Mucosa of gallbladder (tissue), 1 donor: ENCODE measurements around the gene CSNK1D. TPM values are rescaled to one million over a fixed set of nuclear protein-coding genes. Genes with fewer than 3 reads are reported as not detected.

ENCODE experiments used
- DNase-seq: peaks from one replicate; pipeline ENCODE4 v3.0.0-alpha.2; 2020; ENCODE audit warnings: low spot score
- total RNA-seq: library from RNA; stranded (reverse); gene quantifications from one replicate; pipeline ENCODE4 v1.2.1, GENCODE V29; 2021
- donor health status: DM: no; HTN: no; CAD: no.

The CSNK1D gene
- total RNA-seq = 161 TPM

GRCh38 chr17:82273327-82274133 is at the start of gene CSNK1D:
TSS of gene CSNK1D (minus strand) at chr17:82273700. CDS start at chr17:82273381, 319 bp downstream.
- DNase-seq = peak; percentile 92

- no peak for DNase-seq
Measured at GRCh38 chr17:82322526-82323453, 49.3 kb upstream of the CSNK1D start.

GRCh38 chr17:82321947-82322466 is 48.5 kb upstream of the CSNK1D start:
- DNase-seq = no peak

- DNase-seq = no peak
Measured at GRCh38 chr17:82320956-82321927, 47.7 kb upstream of the CSNK1D start.

- DNase-seq = no peak
Measured at GRCh38 chr17:82320140-82320840, 46.8 kb upstream of the CSNK1D start.

- no peak for DNase-seq
Measured at GRCh38 chr17:82319619-82320062, 46.1 kb upstream of the CSNK1D start.

- no peak for DNase-seq
Measured at GRCh38 chr17:82318772-82319606, 45.5 kb upstream of the CSNK1D start.

- DNase-seq = no peak
Measured at GRCh38 chr17:82318169-82318498, 44.6 kb upstream of the CSNK1D start.

- DNase-seq = no peak
Measured at GRCh38 chr17:82317394-82318168, 44.1 kb upstream of the CSNK1D start, which contains the start of gene CD7. TSS of gene CD7 (minus strand) at chr17:82317608. CDS start at chr17:82317495, 113 bp downstream.

GRCh38 chr17:82316651-82317393 is 43.3 kb upstream of the CSNK1D start:
- no peak for DNase-seq

GRCh38 chr17:82315703-82316358 is 42.3 kb upstream of the CSNK1D start:
- DNase-seq = no peak

GRCh38 chr17:82314727-82315605 is 41.5 kb upstream of the CSNK1D start:
- DNase-seq = no peak

GRCh38 chr17:82314012-82314726 is 40.7 kb upstream of the CSNK1D start:
- DNase-seq = no peak

GRCh38 chr17:82313195-82314011 is 39.9 kb upstream of the CSNK1D start:
- no peak for DNase-seq

- no peak for DNase-seq
Measured at GRCh38 chr17:82311971-82312370, 38.5 kb upstream of the CSNK1D start.
